ENCODE data around the gene SPAG6.

DNA sequence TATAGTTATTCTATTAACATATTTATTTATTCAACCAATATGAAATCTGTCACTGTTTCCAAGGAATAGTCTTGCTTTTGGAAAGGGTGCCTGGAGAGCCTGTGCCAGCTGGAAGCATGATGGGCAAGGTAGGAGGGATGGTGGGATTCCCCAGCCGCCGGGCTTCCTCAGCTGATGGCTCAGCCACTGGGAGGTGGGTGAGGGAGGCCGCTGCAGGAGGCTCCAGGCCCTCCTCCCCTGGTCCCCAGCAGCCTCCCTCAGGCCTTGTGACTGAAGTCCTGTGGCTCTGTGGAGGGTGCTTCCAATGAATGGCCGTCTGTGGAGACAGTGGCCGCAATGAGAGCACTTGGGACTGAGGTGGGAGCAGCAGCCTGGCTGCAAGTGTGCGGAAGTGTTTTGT is 27.0 kb downstream of the SPAG6 start:
- TF ChIP-seq SUZ12 (IDR thresholded peaks at IDR 0.05; ENCODE audit: extremely low read depth, insufficient read depth, insufficient read length) (no peak), YY1 (IDR thresholded peaks at IDR 0.05; ENCODE audit: insufficient read depth, insufficient read length) (no peak), ZNF274 (IDR thresholded peaks at IDR 0.05; ENCODE audit: low read depth, low read length) (no peak)
